Muscle of leg (tissue), 11 donors: ENCODE measurements around the gene PPP4R1. TPM values are rescaled to one million over a fixed set of nuclear protein-coding genes. Genes with fewer than 3 reads are reported as not detected.

Source experiments
- DNase-seq: peaks from one replicate; pipeline ENCODE4 v3.0.0; 2013
- H3K27ac ChIP-seq: one replicate; pipeline ENCODE4 v1.5.1; 2013; ENCODE audit warnings: mild to moderate bottlenecking, low read length, control low read depth
- H3K27me3 ChIP-seq: one replicate; pipeline ENCODE4 v1.6.1; 2013; ENCODE audit warnings: low read length; ENCODE audit not compliant: control insufficient read depth, insufficient read depth
- H3K36me3 ChIP-seq: one replicate; pipeline ENCODE4 v1.6.1; 2013; ENCODE audit warnings: low read length; ENCODE audit not compliant: control insufficient read depth, insufficient read depth
- H3K4me1 ChIP-seq: one replicate; pipeline ENCODE4 v1.6.1; 2013; ENCODE audit warnings: low read length; ENCODE audit not compliant: control insufficient read depth, insufficient read depth
- H3K4me3 ChIP-seq: one replicate; pipeline ENCODE4 v1.5.1; 2013; ENCODE audit warnings: low read length, control low read depth
- H3K9me3 ChIP-seq: replicated peaks from 2 replicates; pipeline ENCODE4 v1.6.1; 2013; ENCODE audit warnings: low read depth, low read length; ENCODE audit not compliant: control insufficient read depth
- WGBS: methylation state at CpG from one replicate; pipeline ENCODE4 v1.1.5; 2013; ENCODE audit warnings: missing lambda C conversion rate; ENCODE audit not compliant: insufficient coverage; 5-methylcytosine and 5-hydroxymethylcytosine counted together
- polyA plus RNA-seq, 8 donors: library from polyadenylated mRNA; unstranded; fragments of 120-200 nt; gene quantifications; one replicate each; pipeline versions ENCODE4 v1.2.1 to v1.2.3, GENCODE V29; 2013; ENCODE audit warnings: inconsistent platforms in 1 of 8, low replicate concordance in 1 of 8; ENCODE audit not compliant: insufficient read length in 8 of 8, insufficient read depth in 1 of 8
- total RNA-seq: library from RNA; stranded (reverse); fragments of 120-200 nt; gene quantifications from one replicate; pipeline ENCODE4 v1.2.4, GENCODE V29; 2013

The PPP4R1 gene
- total and polyA plus RNA-seq, 9 donors = 53.1 to 80.7 (median 55.6) TPM

DNA sequence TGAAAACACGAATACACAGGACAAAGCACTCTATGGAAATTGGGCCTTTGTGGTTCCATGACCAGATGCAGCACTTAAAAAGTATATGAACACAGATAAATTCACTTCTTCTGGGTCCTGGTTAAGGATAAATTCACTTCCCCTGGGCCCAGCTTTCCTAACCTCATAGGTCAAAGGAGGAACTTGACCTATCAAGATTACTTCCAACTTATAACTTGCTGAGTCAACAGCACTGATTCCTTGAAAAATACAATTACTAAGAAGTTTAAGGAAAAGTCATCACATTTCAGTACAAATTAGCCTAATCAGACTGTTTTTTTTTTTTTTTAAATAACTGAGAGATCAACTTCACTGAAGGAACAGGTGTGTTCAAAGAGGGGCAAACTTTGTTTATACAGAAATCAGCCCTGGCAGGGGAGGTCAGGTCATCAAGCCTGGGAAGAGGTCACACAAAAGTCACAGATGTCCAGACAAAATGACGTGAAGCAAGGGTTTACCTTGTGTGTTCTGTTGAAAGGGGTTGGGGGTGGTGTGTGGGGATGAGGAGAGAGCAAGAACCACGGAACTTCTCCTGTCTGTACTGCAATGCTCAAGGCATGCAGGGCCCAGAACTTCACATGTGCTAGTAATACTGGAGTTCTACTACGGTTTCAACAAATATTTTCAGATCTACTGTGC, 55.8 kb downstream of the PPP4R1 start:
- 68% methylated on average over 2 of the region's 4 CpGs for WGBS
- DNase-seq = no peak
- Histone ChIP-seq H3K9me3 (no peaks in the 10 kb centered on the region), H3K4me3 (no peak overlapping the region), H3K4me1 (no peaks in the 10 kb centered on the region), H3K27ac (no peak overlapping the region), H3K36me3 (peaks cover 53% of the 10 kb centered on the region), H3K27me3 (no peaks in the 10 kb centered on the region)

DNA sequence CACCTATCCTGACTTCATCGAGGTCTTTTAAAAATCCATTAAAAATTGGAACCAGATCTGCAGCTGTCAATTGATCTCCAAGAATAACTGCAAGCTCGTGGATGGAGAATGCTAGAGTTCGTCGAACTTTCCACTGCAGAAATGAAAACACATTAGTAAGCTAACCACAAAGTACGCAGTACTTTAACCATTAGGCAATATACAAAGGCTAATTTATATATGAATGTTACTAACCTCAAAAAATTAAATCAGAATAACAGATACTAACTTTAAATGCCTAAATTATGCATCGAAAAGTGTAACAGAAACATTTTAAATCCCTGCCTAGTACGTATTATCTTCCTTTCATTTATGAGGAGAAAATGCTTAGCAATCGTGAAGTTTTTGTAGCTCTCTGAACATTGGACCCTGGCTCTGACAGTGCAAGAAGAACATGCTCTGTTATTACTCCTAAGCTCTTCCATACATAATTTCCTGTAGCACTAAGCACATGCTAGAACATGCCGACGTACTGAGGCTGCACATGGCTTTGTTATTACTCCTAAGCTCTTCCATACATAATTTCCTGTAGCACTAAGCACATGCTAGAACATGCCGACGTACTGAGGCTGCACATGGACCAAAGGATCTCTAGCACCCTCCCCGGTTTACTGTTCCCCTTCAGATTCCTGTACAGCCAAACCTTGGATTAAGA, 57.0 kb downstream of the PPP4R1 start:
- H3K9me3 ChIP-seq = peaks cover 4% of the 10 kb centered on the region
- no peaks in the 10 kb centered on the region for H3K4me1 ChIP-seq
- H3K36me3 ChIP-seq = peaks cover 55% of the 10 kb centered on the region
- no peaks in the 10 kb centered on the region for H3K27me3 ChIP-seq
- no peak overlapping the region for H3K4me3 ChIP-seq
- DNase-seq = no peak
- 79% methylated on average over 7 of the region's 13 CpGs for WGBS
- H3K27ac ChIP-seq = no peak overlapping the region

DNA sequence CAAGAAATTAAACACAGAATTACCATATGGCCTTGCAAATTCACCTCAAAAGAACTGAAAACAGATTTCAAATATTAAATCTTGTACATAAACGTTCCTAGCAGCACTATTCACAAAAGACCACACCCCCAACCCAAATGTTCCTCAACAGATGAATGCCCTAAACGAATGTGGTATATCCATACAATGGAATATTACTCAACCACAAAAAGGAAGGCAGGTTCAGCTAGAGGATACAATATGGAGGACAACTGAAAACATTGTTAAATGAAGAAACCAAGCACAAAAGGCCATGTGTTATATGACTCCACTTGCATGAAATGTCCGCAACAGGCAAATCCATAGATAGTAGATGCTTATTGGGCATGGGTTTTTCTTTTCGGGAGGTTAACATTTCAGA, 61.7 kb downstream of the PPP4R1 start:
- no peak overlapping the region for H3K4me3 ChIP-seq
- H3K27ac ChIP-seq = no peak overlapping the region
- no CpG with 5 or more reads among the region's 4 CpGs for WGBS
- H3K4me1 ChIP-seq = peaks cover 6% of the 10 kb centered on the region
- H3K36me3 ChIP-seq = peaks cover 66% of the 10 kb centered on the region
- no peaks in the 10 kb centered on the region for H3K27me3 ChIP-seq
- H3K9me3 ChIP-seq = peaks cover 4% of the 10 kb centered on the region
- no peak for DNase-seq

DNA sequence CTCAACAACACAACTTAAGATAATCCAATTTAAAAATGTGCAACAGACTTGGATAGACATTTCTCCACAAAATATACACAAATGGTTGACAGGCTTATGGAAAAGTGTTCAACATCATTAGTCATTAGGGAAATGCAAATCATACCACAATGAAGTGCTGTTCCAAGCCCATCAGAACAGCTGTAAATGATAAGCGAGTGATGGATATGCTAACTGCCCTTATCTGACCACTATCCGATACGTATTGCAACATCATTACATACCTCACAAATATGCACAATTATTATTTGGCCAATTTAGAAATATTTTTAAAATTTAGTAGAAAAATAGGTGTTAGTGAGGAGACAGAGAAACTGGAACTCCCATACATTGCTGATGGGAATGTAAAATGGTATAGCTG, 62.2 kb downstream of the PPP4R1 start:
- Histone ChIP-seq H3K4me3 (no peak overlapping the region), H3K4me1 (peaks cover 6% of the 10 kb centered on the region), H3K36me3 (peaks cover 68% of the 10 kb centered on the region), H3K9me3 (peaks cover 4% of the 10 kb centered on the region), H3K27ac (no peak overlapping the region), H3K27me3 (no peaks in the 10 kb centered on the region)
- DNase-seq = no peak
- WGBS = no CpG with 5 or more reads among the region's 3 CpGs

- Histone ChIP-seq H3K9me3 (peaks cover 4% of the 10 kb centered on the region), H3K4me1 (peaks cover 6% of the 10 kb centered on the region), H3K27me3 (no peaks in the 10 kb centered on the region), H3K4me3 (no peak overlapping the region), H3K36me3 (peaks cover 78% of the 10 kb centered on the region), H3K27ac (no peak overlapping the region)
- 60% methylated on average over 1 of the region's 4 CpGs for WGBS
- no peak for DNase-seq
Observed at GRCh38 chr18:9550429-9550828, 63.9 kb downstream of the PPP4R1 start.

GRCh38 chr18:9549405-9549804, 65.0 kb downstream of the PPP4R1 start:
- DNase-seq = no peak
- Histone ChIP-seq H3K9me3 (peaks cover 4% of the 10 kb centered on the region), H3K4me3 (no peak overlapping the region), H3K4me1 (peaks cover 6% of the 10 kb centered on the region), H3K27me3 (no peaks in the 10 kb centered on the region), H3K36me3 (peaks cover 75% of the 10 kb centered on the region), H3K27ac (no peak overlapping the region)
- WGBS = 87% methylated on average over 6 of the region's 7 CpGs

- Histone ChIP-seq H3K9me3 (peaks cover 3% of the 10 kb centered on the region), H3K27ac (no peak overlapping the region), H3K4me3 (no peak overlapping the region), H3K27me3 (no peaks in the 10 kb centered on the region), H3K4me1 (peaks cover 6% of the 10 kb centered on the region), H3K36me3 (peaks cover 64% of the 10 kb centered on the region)
- no peak for DNase-seq
- 92% methylated on average over 4 of the region's 7 CpGs for WGBS
Observed at GRCh38 chr18:9547782-9548181, 66.6 kb downstream of the PPP4R1 start.

DNA sequence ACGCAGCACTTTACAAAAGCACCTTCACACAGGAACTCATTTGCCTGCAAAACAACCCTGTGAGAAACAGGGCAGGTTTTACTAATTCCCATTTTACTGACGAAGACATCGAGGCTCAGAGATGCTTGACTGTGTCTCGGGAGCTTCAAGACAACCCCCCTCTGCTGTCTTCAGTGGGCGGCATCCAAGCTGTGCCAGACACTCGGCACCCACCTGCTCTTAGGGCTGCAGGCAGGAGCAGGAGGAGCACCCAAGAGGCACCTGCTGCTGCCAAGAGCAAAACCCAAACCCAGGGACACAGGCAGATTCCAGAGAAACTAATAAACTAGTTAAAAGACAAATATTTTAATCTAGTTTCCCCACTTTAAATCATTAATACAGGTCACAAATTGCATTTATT, 67.9 kb downstream of the PPP4R1 start:
- 78% methylated on average over 6 of the region's 6 CpGs for WGBS
- H3K4me1 ChIP-seq = peaks cover 4% of the 10 kb centered on the region
- H3K36me3 ChIP-seq = peaks cover 57% of the 10 kb centered on the region
- no peaks in the 10 kb centered on the region for H3K9me3 ChIP-seq
- no peak for DNase-seq
- H3K4me3 ChIP-seq = no peak overlapping the region
- no peak overlapping the region for H3K27ac ChIP-seq
- no peaks in the 10 kb centered on the region for H3K27me3 ChIP-seq

DNA sequence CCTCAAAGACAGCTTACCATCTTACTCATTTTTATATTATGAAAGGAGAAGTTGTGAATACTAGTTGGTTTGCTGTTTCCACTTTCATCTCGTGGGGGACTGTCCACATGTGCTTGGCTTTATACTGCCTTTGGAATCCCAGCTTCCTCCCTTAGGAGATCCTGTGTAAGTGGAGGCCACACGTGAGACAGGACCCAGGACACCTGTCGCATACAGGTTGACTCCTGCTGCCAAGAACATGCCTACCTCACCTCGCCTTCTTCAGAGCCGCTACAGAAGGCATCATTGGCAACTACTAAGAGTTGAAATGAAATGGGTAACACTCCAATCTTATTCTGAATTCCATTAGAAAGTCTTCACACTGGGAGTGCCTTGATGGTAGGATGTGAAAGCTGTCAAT, 69.3 kb downstream of the PPP4R1 start:
- no peak for DNase-seq
- peaks cover 48% of the 10 kb centered on the region for H3K36me3 ChIP-seq
- H3K9me3 ChIP-seq = no peaks in the 10 kb centered on the region
- no peak overlapping the region for H3K27ac ChIP-seq
- no peak overlapping the region for H3K4me3 ChIP-seq
- no peaks in the 10 kb centered on the region for H3K4me1 ChIP-seq
- no peaks in the 10 kb centered on the region for H3K27me3 ChIP-seq
- WGBS = no CpG with 5 or more reads among the region's 5 CpGs

DNA sequence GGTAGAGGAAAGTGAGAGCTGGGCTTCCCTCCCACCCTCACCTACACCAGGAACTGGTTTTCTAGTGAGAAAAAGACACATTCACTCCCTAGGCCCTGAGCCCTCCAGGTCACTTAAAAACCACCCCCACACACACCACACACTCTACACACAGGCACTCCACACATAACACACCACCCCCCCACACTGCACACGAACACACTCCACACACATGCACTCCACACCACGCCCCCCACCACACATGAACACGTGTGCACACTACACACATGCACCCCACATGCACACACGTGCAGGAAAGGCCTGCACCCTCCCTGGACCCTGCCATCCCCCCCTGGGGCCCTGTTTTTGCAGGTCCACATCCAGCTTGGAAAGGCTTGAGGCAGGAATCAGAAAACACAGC, 71.4 kb downstream of the PPP4R1 start:
- Histone ChIP-seq H3K9me3 (no peaks in the 10 kb centered on the region), H3K27ac (no peak overlapping the region), H3K4me1 (peaks cover 2% of the 10 kb centered on the region), H3K4me3 (no peak overlapping the region), H3K27me3 (no peaks in the 10 kb centered on the region), H3K36me3 (peaks cover 36% of the 10 kb centered on the region)
- no peak for DNase-seq
- 77% methylated on average over 4 of the region's 4 CpGs for WGBS
